Astrocyte (in vitro differentiated cells and primary cell): ENCODE data around the gene ASTN1.

ENCODE experiments used
- CTCF ChIP-seq: IDR thresholded peaks from 2 replicates; pipeline ENCODE4 v1.5.1; 2011; ENCODE audit warnings: low read depth, mild to moderate bottlenecking, inconsistent platforms, low read length, moderate library complexity; ENCODE audit not compliant: insufficient read depth
- EZH2 ChIP-seq: IDR thresholded peaks from 2 replicates; pipeline ENCODE4 v1.6.1; 2012; ENCODE audit warnings: mild to moderate bottlenecking, low read length, inconsistent platforms; ENCODE audit not compliant: insufficient read depth

GRCh38 chr1:176880955-176881595 is 283.4 kb downstream of the ASTN1 start:
- TF ChIP-seq CTCF, result peak; percentile 83
- TF ChIP-seq EZH2, result no peak
